ENCODE results near the gene EMC8. TPM values are rescaled to one million over a fixed set of nuclear protein-coding genes. Genes with fewer than 3 reads are reported as not detected.

The EMC8 gene
- 34.3 and 35.5 TPM in 2 replicates for total RNA-seq
- long read RNA-seq, partial matches to known transcripts = 1 of 6 reads
- long read RNA-seq, other reads (novel, unspliced or antisense) = 0 of 6 reads

DNA sequence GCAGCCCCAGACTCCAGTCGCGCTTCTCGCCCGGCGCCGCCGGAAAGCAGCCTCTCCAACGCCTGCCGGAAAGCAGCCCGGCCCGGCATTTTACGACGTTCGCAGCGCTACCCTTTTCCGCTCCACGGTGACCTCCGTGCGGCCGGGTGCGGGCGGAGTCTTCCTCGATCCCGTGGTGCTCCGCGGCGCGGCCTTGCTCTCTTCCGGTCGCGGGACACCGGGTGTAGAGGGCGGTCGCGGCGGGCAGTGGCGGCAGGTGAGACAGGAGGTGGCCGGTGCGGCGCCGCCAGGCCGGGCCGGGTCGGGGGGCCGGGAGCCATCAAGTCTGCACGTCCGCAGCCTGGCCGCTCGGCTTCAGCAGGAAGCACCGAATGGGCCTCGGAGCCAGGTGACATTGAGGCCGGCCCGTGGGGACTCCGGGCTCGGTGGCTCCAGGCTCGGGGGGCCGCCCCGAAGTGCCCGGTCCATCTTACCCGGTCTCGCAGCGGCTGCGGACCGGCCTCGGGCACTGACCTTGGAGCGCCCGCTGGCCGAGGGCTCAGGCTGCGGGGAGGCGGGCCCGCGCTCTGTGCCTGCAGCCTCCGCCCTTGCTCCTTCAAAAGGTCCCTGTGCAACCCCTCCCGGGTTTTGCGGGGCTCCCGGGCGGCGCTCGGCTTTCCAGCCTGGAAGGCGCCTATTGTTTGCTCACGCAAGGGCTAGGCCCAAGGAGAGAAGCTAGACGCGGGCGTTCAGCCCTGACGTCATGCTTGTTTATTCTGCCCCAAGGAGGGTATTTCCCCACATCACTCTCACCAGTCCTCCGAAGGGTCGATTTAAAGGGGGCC, at the start of gene EMC8, which contains the start of gene COX4I1:
Gene EMC8 (minus strand): TSS at position 48 of the 824 bp plus-strand sequence. CDS start 249 bp downstream, outside the sequence.
Gene COX4I1 (plus strand): TSS at position 199 of the 824 bp plus-strand sequence. CDS start 1,511 bp downstream, outside the sequence.
- peaks cover 33% of the 10 kb centered on the region for H3K4me1 Mint-ChIP-seq (ENCODE audit: unreplicated experiment)
- peak; percentile 97 for DNase-seq (ENCODE audit: extremely low spot score, unreplicated experiment)
- peaks cover 34% of the 10 kb centered on the region for H3K36me3 Mint-ChIP-seq (ENCODE audit: unreplicated experiment)
- TF ChIP-seq, protein P1, sequence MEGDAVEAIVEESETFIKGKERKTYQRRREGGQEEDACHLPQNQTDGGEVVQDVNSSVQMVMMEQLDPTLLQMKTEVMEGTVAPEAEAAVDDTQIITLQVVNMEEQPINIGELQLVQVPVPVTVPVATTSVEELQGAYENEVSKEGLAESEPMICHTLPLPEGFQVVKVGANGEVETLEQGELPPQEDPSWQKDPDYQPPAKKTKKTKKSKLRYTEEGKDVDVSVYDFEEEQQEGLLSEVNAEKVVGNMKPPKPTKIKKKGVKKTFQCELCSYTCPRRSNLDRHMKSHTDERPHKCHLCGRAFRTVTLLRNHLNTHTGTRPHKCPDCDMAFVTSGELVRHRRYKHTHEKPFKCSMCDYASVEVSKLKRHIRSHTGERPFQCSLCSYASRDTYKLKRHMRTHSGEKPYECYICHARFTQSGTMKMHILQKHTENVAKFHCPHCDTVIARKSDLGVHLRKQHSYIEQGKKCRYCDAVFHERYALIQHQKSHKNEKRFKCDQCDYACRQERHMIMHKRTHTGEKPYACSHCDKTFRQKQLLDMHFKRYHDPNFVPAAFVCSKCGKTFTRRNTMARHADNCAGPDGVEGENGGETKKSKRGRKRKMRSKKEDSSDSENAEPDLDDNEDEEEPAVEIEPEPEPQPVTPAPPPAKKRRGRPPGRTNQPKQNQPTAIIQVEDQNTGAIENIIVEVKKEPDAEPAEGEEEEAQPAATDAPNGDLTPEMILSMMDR (IDR thresholded peaks at IDR 0.05) = no peak
- no peaks in the 10 kb centered on the region for H3K9me3 Mint-ChIP-seq (ENCODE audit: unreplicated experiment)
- H3K4me3 Mint-ChIP-seq (ENCODE audit: unreplicated experiment) = peak within 1 kb of the TSS; percentile 85
- H3K27me3 Mint-ChIP-seq (ENCODE audit: unreplicated experiment) = no peaks in the 10 kb centered on the region
- peak within 1 kb of the TSS; percentile 83 for H3K27ac Mint-ChIP-seq (ENCODE audit: unreplicated experiment)

DNA sequence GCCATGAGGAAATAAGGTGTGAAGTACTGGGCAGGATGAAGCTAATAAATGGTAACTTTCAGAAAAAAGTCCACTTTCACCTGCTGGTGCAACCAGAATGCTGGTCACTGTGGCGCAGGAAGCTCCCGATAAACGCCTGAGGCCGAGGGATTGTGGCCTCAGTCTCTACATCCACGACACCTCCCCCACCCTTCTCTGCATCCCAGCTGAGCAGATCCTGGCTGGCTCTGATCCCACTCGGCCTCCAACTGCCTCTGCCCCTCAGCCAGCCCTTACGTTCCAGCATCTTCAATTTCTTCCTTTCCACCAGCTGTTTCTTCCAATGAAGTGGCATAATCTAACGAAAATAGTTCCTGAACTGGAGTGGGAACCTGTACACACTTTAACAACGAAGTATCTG, 49.6 kb upstream of the EMC8 start:
- Mint-ChIP-seq H3K9me3 (ENCODE audit: unreplicated experiment) (no peaks in the 10 kb centered on the region), H3K4me3 (ENCODE audit: unreplicated experiment) (no peak overlapping the region), H3K36me3 (ENCODE audit: unreplicated experiment) (no peaks in the 10 kb centered on the region), H3K27me3 (ENCODE audit: unreplicated experiment) (peaks cover 28% of the 10 kb centered on the region), H3K27ac (ENCODE audit: unreplicated experiment) (no peak overlapping the region), H3K4me1 (ENCODE audit: unreplicated experiment) (no peaks in the 10 kb centered on the region)
- TF ChIP-seq, protein P1 (IDR thresholded peaks at IDR 0.05) = no peak
- no peak for DNase-seq (ENCODE audit: extremely low spot score, unreplicated experiment)

DNA sequence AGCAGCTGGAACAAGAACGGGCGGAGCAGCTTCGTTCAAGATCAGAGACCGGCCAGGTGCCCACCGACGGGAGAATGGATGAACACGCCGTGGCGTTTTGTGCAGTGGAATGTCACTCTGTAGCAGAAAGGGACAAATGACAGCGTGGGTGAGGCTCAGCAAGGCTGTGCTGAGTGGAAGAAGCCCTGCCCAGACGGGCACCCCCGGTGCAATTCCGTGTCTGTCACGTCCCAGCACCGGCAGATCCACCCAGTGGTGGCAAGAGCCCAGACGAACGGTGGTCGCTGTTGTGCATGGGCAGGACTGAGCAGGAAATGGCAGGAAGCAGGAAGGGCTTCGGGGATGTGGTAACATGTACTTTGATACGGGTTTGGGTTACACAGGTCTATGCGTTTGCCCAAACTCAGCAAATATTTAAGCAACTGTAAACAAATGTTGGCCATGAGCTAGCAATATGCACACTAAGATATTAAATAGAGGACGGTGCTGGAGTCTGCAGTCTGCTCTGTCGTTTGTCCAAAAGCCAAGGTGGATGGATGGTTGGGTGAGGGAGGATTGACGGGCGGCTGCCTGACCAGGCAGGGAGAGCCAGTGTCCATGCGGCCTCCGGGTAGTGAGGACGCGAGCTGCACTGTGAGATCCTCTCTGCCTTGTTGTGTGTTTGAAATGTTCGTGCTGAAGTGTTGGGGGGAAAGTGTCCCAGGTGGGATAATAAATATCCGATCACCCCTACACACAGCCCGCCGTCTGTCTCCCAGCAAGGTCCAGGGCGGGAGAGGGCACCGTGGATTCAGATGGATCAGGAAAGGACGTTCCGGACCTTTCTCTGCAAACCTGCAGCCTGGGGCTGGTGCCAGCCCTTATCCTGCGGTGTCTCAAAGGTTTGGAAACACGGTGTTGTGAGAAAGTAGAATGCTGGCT, 48.6 kb upstream of the EMC8 start:
- Mint-ChIP-seq H3K4me1 (ENCODE audit: unreplicated experiment) (no peaks in the 10 kb centered on the region), H3K27ac (ENCODE audit: unreplicated experiment) (no peak overlapping the region), H3K4me3 (ENCODE audit: unreplicated experiment) (no peak overlapping the region), H3K36me3 (ENCODE audit: unreplicated experiment) (no peaks in the 10 kb centered on the region), H3K9me3 (ENCODE audit: unreplicated experiment) (no peaks in the 10 kb centered on the region), H3K27me3 (ENCODE audit: unreplicated experiment) (peaks cover 29% of the 10 kb centered on the region)
- TF ChIP-seq, protein P1 (IDR thresholded peaks at IDR 0.05) = no peak
- no peak for DNase-seq (ENCODE audit: extremely low spot score, unreplicated experiment)

DNA sequence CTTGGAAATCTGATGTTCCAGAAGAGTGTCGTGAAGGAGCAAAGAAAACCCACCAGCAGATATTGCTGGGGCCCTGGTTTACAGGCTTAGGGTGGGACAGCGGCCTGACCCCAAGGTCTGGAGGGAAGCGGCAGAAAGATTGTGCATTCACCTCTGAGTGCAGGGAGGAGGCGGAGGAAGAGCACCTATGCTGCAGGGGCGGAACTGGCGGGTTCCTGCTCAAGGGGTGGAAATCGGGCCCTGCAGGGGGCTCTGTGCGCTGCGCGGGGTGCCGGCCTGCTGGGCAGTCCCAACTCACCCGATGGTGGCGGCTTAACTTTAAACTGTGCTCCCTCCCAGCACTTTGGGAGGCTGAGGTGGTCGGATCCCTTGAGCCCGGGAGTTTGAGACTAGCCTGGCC, 47.7 kb upstream of the EMC8 start:
- peaks cover 26% of the 10 kb centered on the region for H3K27me3 Mint-ChIP-seq (ENCODE audit: unreplicated experiment)

More for the DNA sequence above, 47.7 kb upstream of the EMC8 start:
- DNase-seq (ENCODE audit: extremely low spot score, unreplicated experiment) = no peak
- Mint-ChIP-seq H3K36me3 (ENCODE audit: unreplicated experiment) (no peaks in the 10 kb centered on the region), H3K4me3 (ENCODE audit: unreplicated experiment) (no peak overlapping the region), H3K9me3 (ENCODE audit: unreplicated experiment) (no peaks in the 10 kb centered on the region), H3K4me1 (ENCODE audit: unreplicated experiment) (no peaks in the 10 kb centered on the region), H3K27ac (ENCODE audit: unreplicated experiment) (no peak overlapping the region)
- TF ChIP-seq, protein P1 (IDR thresholded peaks at IDR 0.05) = no peak

Data from osteocyte (in vitro differentiated cells).